ENCODE results near the gene COL13A1. TPM values are rescaled to one million over a fixed set of nuclear protein-coding genes. Genes with fewer than 3 reads are reported as not detected.

COL13A1 gene
- total RNA-seq, 6 experiments from 2014 or later: 0.18 to 0.44 (median 0.30) TPM; not detected in 2

DNA sequence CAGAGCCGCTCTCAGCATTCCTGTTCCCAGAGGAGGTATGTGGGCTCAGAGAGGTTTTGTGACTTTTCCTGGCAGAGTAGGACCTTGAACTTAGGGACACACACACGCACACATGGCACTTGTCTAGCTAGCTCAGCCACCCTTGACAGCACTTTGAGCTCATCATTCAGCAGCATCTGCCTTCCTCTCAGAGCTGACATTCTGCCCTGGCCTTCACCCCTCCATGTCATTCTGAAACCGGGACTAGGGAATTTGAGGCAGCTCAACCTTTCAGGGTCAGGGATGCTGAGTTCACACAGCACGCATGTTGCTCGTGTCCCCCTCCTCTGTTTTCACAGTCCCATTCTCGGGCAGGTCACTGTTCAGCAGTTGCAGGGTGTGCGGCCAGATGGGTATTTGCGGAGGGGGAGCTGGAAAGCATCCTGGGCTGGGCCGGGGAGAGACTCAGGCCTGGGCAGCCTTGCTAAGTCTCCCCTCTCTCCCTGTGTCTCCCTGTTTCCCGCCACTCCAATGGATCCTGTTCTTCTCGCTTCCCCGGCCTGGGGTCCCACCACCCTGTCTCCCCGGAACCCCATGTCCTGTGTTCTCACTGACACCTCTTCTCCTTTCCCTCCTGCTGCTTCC lies 78.0 kb downstream of the COL13A1 start:
- no peaks in the 10 kb centered on the region for H3K36me3 ChIP-seq
- no peaks in the 10 kb centered on the region for H3K27me3 ChIP-seq
- WGBS (ENCODE audit: insufficient coverage, low coverage, low lambda C conversion rate, missing lambda C conversion rate): 49% methylated on average over 3 of the region's 13 CpGs
- no peak overlapping the region for H3K27ac ChIP-seq
- H3K4me3 ChIP-seq: no peak overlapping the region
- no peak for TF ChIP-seq POLR2A (IDR thresholded peaks at IDR 0.05)
- TF ChIP-seq CTCF (IDR thresholded peaks at IDR 0.05): no peak
- no peaks in the 10 kb centered on the region for H3K9me3 ChIP-seq
- DNase-seq: no peak
- H3K4me1 ChIP-seq: peaks cover 0 to 14% (median 7%) of the 10 kb centered on the region in 4 donors
- no peak for ATAC-seq
- intact Hi-C loops (cut with DNase I): loop anchor here (5.0 kb wide), 1 partner anchor 38 kb away; no protein-coding TSS in a partner anchor

DNA sequence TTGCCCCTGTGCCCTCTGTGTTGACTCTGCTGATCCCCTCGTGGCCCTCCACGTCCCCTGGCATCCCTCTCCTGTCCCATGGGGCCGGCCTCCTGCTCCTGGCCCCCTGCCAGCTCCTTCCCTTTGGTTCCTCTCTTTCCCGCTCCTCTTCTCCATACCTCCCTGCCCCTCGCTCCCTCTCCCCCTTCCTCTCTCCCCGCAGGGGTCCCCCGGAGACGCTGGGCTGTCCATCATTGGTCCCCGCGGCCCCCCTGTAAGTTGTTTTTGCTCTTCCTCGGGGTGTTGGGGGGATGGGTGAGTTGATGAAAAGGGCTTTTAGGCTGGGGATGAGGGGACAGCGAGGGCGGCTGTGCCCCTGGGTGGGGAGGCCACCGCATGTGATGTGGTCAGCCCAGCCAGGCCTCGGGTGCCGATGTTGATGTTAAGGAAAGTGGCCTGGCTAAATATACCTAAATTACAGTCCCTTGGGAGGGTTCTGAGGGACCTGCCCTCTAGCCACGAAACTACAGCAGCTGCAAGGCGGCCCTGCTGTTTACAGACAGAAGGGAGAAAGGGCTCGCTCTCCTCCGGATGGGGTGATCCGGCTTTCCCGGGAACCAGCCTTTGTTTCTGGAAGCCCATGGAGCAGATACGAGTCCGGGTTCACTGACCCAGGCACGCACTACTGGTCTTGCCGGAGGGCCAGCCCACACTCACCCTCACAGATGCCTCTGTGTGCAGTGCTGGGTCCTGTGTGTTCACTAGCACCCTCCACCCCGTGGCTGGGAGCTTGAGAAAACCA lies 78.8 kb downstream of the COL13A1 start:
- DNase-seq: no peak
- Histone ChIP-seq H3K4me3 (no peak overlapping the region), H3K4me1 (peaks cover 0 to 16% (median 7%) of the 10 kb centered on the region in 4 donors), H3K27me3 (no peaks in the 10 kb centered on the region), H3K36me3 (no peaks in the 10 kb centered on the region), H3K27ac (no peak overlapping the region), H3K9me3 (no peaks in the 10 kb centered on the region)
- TF ChIP-seq CTCF (IDR thresholded peaks at IDR 0.05): no peak
- no peak for TF ChIP-seq POLR2A (IDR thresholded peaks at IDR 0.05)
- intact Hi-C loops (cut with DNase I): loop anchor here (5.0 kb wide), 1 partner anchor 37 kb away; no protein-coding TSS in a partner anchor
- WGBS (ENCODE audit: insufficient coverage, low coverage, low lambda C conversion rate, missing lambda C conversion rate): 41% methylated on average over 13 of the region's 27 CpGs
- no peak for ATAC-seq

DNA sequence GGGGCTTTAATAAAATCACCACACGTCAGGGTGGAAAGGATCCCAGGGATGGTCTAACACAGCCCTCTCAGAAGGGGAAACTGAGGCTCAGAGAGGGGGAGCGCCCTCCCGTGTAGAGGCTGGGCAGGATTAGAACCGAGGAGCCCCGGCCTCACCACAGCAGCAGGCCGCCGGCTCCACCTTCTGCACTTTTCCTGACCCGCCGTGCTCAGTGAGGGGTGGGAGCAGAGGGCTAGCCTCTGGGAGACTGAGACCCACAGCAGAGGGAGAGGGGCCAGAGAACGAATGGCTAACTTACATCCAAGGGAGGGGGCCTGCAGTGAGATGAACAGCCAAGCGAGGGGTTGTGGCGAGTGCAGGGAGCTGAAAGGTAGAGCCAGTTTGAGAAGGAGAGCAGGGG lies 79.5 kb downstream of the COL13A1 start:
- Histone ChIP-seq H3K27ac (no peak overlapping the region), H3K4me1 (peaks cover 0 to 16% (median 7%) of the 10 kb centered on the region in 4 donors), H3K4me3 (no peak overlapping the region), H3K27me3 (no peaks in the 10 kb centered on the region), H3K9me3 (no peaks in the 10 kb centered on the region), H3K36me3 (no peaks in the 10 kb centered on the region)
- no peak for TF ChIP-seq POLR2A (IDR thresholded peaks at IDR 0.05)
- TF ChIP-seq CTCF (IDR thresholded peaks at IDR 0.05): no peak
- 68% methylated on average over 4 of the region's 12 CpGs for WGBS (ENCODE audit: insufficient coverage, low coverage, low lambda C conversion rate, missing lambda C conversion rate)
- no peak for DNase-seq
- intact Hi-C loops (cut with DNase I): loop anchor here (5.0 kb wide), 1 partner anchor 36 kb away; no protein-coding TSS in a partner anchor
- ATAC-seq: no peak

DNA sequence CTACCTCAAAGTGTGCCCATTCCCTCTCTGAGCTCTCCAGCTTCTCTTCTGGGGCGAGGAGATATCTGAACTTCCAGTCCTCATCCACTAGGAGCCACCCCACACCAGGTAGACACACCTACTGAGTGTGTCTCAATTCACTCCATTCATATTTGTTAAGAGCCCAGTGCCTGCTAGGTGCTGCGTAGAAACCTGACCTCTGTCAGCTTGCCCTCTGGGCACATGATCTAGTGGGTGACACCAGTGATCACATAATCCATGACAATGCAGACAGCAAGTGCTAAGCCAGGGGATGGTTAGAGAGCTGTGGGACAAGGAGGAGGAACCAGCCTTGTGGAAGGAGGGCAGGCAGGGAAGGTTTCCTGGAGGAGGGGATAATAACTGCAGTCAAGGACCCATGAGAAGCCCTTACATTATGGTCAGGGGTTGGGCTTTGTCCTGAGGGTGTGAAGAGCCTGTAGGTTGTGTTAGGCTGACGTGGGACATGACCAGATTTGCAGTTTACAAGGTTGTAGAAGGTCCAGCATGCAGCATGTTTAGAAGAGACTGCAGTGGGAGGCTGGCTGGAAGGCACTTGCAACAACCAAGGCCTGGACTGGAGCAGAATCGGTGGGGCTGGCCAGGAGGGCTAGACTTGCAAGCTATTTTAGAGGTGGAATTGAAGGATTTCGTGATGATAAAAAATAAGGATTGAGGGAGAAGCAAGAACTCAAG lies 81.8 kb downstream of the COL13A1 start:
- 66% methylated on average over 4 of the region's 5 CpGs for WGBS (ENCODE audit: insufficient coverage, low coverage, low lambda C conversion rate, missing lambda C conversion rate)
- Histone ChIP-seq H3K4me3 (no peak overlapping the region), H3K4me1 (peaks cover 0 to 16% (median 7%) of the 10 kb centered on the region in 4 donors), H3K36me3 (no peaks in the 10 kb centered on the region), H3K9me3 (no peaks in the 10 kb centered on the region), H3K27ac (no peak overlapping the region), H3K27me3 (no peaks in the 10 kb centered on the region)
- intact Hi-C loops (cut with DNase I): loop anchor here (5.0 kb wide), 1 partner anchor 34 kb away; no protein-coding TSS in a partner anchor
- TF ChIP-seq CTCF (IDR thresholded peaks at IDR 0.05) (peak; percentile 49 to 90 (median 67)), POLR2A (IDR thresholded peaks at IDR 0.05) (no peak)
- peak; percentile 97 to 98 (median 98) for ATAC-seq
- peak; percentile 47 to 82 (median 77) for DNase-seq
